GM21447 (cell line): ENCODE measurements around the gene PRDM16.
"Not testable (repeated sequence)": the region's sequence is repeated elsewhere in the genome, so short reads cannot be mapped to it uniquely, and the experiment has no call there.

Experiments
- ATAC-seq: cut with Tn5 transposase; IDR thresholded peaks from one replicate; pipeline ENCODE4 v1.9.1; 2021; ENCODE audit not compliant: unreplicated experiment

The PRDM16 gene

GRCh38 chr1:3159121-3159520 lies 90.1 kb downstream of the PRDM16 start:
- no peak for ATAC-seq

GRCh38 chr1:3159996-3160395 lies 91.0 kb downstream of the PRDM16 start:
- no peak for ATAC-seq

GRCh38 chr1:3160647-3161145 lies 91.7 kb downstream of the PRDM16 start:
- no peak for ATAC-seq

- no peak for ATAC-seq
Observed at GRCh38 chr1:3161176-3161840, 92.3 kb downstream of the PRDM16 start.

- no peak for ATAC-seq
Observed at GRCh38 chr1:3162322-3162882, 93.4 kb downstream of the PRDM16 start.

GRCh38 chr1:3163356-3163755 lies 94.4 kb downstream of the PRDM16 start:
- no peak for ATAC-seq

- no peak for ATAC-seq
Observed at GRCh38 chr1:3164671-3165070, 95.7 kb downstream of the PRDM16 start.

- not testable (repeated sequence) for ATAC-seq
Observed at GRCh38 chr1:3165189-3165588, 96.2 kb downstream of the PRDM16 start.

GRCh38 chr1:3166206-3166918 lies 97.4 kb downstream of the PRDM16 start:
- no peak for ATAC-seq

GRCh38 chr1:3167255-3167654 lies 98.3 kb downstream of the PRDM16 start:
- ATAC-seq = no peak

- no peak for ATAC-seq
Observed at GRCh38 chr1:3168678-3169077, 99.7 kb downstream of the PRDM16 start.

- no peak for ATAC-seq
Observed at GRCh38 chr1:3169665-3170356, 100.8 kb downstream of the PRDM16 start.

- ATAC-seq = no peak
Observed at GRCh38 chr1:3170561-3171453, 101.8 kb downstream of the PRDM16 start.

GRCh38 chr1:3171761-3172160 lies 102.8 kb downstream of the PRDM16 start:
- ATAC-seq = no peak

- ATAC-seq = no peak
Observed at GRCh38 chr1:3172431-3173380, 103.7 kb downstream of the PRDM16 start.

GRCh38 chr1:3173381-3173980 lies 104.5 kb downstream of the PRDM16 start:
- ATAC-seq = no peak

- no peak for ATAC-seq
Observed at GRCh38 chr1:3174487-3175247, 105.7 kb downstream of the PRDM16 start.

- ATAC-seq = no peak
Observed at GRCh38 chr1:3175486-3175885, 106.5 kb downstream of the PRDM16 start.
